ENCODE results near the gene CDY2A.
"Not testable (repeated sequence)": the region's sequence is repeated elsewhere in the genome, so short reads cannot be mapped to it uniquely, and the experiment has no call there.

Gene CDY2A

GRCh38 chrY:18073464-18073863 is 47.9 kb downstream of the CDY2A start:
- H3K27me3 ChIP-seq (ENCODE audit: insufficient read depth, low read length); H3K4me3 ChIP-seq (ENCODE audit: low read length); H3K9ac ChIP-seq (ENCODE audit: low read depth, low read length); H3K9me3 ChIP-seq (ENCODE audit: insufficient read depth, low read depth, low read length); H3K4me1 ChIP-seq (ENCODE audit: insufficient read depth, low read length); H3K36me3 ChIP-seq (ENCODE audit: insufficient read depth, low read depth, low read length); H3K27ac ChIP-seq (ENCODE audit: low read length): not testable (repeated sequence)

Measured in iPS-20b (cell line).